ENCODE results near the gene TSPEAR.

DNA sequence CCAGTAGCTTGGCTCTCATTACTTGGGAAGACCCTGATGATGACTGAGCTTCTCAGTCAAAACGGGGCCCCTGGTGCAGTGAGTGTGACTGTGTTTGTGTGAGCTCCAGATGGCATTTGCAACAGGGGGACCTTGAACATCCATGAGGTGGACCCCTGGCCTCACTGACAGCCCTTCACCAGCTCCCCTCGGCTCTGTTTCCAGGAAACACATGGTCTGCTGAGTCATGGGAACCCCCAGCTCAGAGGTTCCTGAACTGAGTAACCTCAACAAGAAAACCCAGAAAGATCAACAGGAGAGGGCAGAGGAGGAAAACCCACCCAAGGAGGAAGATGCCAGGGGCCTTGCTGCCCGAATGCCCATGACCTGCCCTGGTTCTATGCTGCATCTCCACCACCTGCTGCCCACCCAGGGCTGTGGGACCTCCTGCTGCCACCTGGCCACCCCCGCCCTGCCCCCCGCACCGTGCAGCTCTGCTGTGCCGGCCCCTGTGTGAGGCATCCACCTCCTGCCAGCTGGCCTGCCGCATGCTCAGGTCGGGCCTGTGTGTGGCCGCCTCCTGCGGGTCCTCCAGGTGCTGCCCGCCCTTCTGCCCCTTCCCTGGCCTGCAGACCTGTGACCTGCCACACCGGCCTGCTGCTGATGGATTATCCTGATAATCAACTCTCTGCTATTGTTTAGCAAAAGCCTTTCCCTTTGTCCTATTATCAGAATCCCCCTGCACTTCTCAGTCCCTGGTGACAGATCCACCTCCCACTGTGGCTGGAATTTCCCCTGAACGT, 25.2 kb downstream of the TSPEAR start:
- TF ChIP-seq CSDC2 (CRISPR knock-in tag; IDR thresholded peaks at IDR 0.05) = no peak
- TF ChIP-seq RARB (CRISPR knock-in tag; IDR thresholded peaks at IDR 0.05) = no peak
- no peak for TF ChIP-seq ZFP3 (CRISPR knock-in tag; IDR thresholded peaks at IDR 0.05)
- TF ChIP-seq ZNF565 (CRISPR knock-in tag; conservative IDR thresholded peaks at IDR 0.05; ENCODE audit: low read depth) = no peak
- TF ChIP-seq ARNTL (CRISPR knock-in tag; IDR thresholded peaks at IDR 0.05; ENCODE audit: borderline replicate concordance, low read depth) = no peak
- no peak for TF ChIP-seq BACH2 (CRISPR knock-in tag; IDR thresholded peaks at IDR 0.05; ENCODE audit: borderline replicate concordance)
- TF ChIP-seq TOX (CRISPR knock-in tag; IDR thresholded peaks at IDR 0.05; ENCODE audit: borderline replicate concordance) = no peak
- TF ChIP-seq PATZ1 (CRISPR knock-in tag; IDR thresholded peaks at IDR 0.05; ENCODE audit: borderline replicate concordance) = no peak

All from SK-N-SH treated with all-trans-retinoic acid at 6 μM for 48 hours (cell line).